ENCODE results near the gene PAK1.

- TF ChIP-seq CREB5 (CRISPR knock-in tag; IDR thresholded peaks at IDR 0.05; ENCODE audit: low read depth) (no peak), ZC3H10 (CRISPR knock-in tag; IDR thresholded peaks at IDR 0.05) (no peak), TSHZ2 (CRISPR knock-in tag; IDR thresholded peaks at IDR 0.05) (no peak), ARNTL (CRISPR knock-in tag; IDR thresholded peaks at IDR 0.05; ENCODE audit: borderline replicate concordance, low read depth) (no peak), TOX (CRISPR knock-in tag; IDR thresholded peaks at IDR 0.05; ENCODE audit: borderline replicate concordance) (no peak), TCF4 (CRISPR knock-in tag; IDR thresholded peaks at IDR 0.05; ENCODE audit: borderline replicate concordance) (no peak), ZFP30 (CRISPR knock-in tag; IDR thresholded peaks at IDR 0.05) (no peak), PATZ1 (CRISPR knock-in tag; IDR thresholded peaks at IDR 0.05; ENCODE audit: borderline replicate concordance) (no peak), ISL1 (CRISPR knock-in tag; IDR thresholded peaks at IDR 0.05) (no peak), CSDC2 (CRISPR knock-in tag; IDR thresholded peaks at IDR 0.05) (no peak), BACH2 (CRISPR knock-in tag; IDR thresholded peaks at IDR 0.05; ENCODE audit: borderline replicate concordance) (no peak)
Observed at GRCh38 chr11:77375107-77375506, 98.8 kb downstream of the PAK1 start.

Data from SK-N-SH treated with all-trans-retinoic acid at 6 μM for 48 hours (cell line).